Breast epithelium (tissue), 4 donors: ENCODE results near the gene SIAH1. TPM values are rescaled to one million over a fixed set of nuclear protein-coding genes. Genes with fewer than 3 reads are reported as not detected.

Experiments
- DNase-seq, 2 donors: peaks; one replicate each; pipeline ENCODE4 v3.0.0-alpha.2; 2019; ENCODE audit warnings: low spot score in 2 of 2
- H3K27ac ChIP-seq, 2 donors: fragments of 200-600 bp; sonication (generic) in 1 of 2; one replicate each; pipeline ENCODE4 v1.5.1; 2016 to 2019; ENCODE audit warnings: mild to moderate bottlenecking in 1 of 2
- H3K27me3 ChIP-seq, 2 donors: fragments of 200-600 bp; sonication (generic) in 1 of 2; one replicate each; pipeline versions ENCODE4 v1.5.1 to v1.6.0; 2017 to 2019; ENCODE audit warnings: control low read depth in 1 of 2, mild to moderate bottlenecking in 1 of 2
- H3K36me3 ChIP-seq: fragments of 200-600 bp; one replicate; pipeline ENCODE4 v1.5.1; 2019
- H3K4me1 ChIP-seq, 2 donors: fragments of 200-600 bp; sonication (generic); one replicate each; pipeline ENCODE4 v1.5.1; 2016 to 2019; ENCODE audit warnings: control low read depth in 1 of 2
- H3K4me3 ChIP-seq, 3 donors: fragments of 200-600 bp; sonication (generic); 1 replicate in 2 of 3; 2 replicates in 1 of 3; pipeline ENCODE4 v1.5.1; 2016 to 2019; ENCODE audit warnings: mild to moderate bottlenecking in 3 of 3, moderate library complexity in 2 of 3
- H3K9me3 ChIP-seq, 2 donors: fragments of 200-600 bp; sonication (generic) in 1 of 2; one replicate each; pipeline ENCODE4 v1.5.1; 2016 to 2019; ENCODE audit warnings: control low read depth in 1 of 2
- CTCF ChIP-seq, 3 donors: fragments of 450-650 bp; IDR thresholded peaks; one replicate each; pipeline ENCODE4 v1.5.1; 2016 to 2017; ENCODE audit warnings: antibody characterized with exemption in 3 of 3, mild to moderate bottlenecking in 3 of 3, moderate library complexity in 3 of 3
- POLR2A ChIP-seq: fragments of 450-650 bp; IDR thresholded peaks from one replicate; pipeline ENCODE4 v1.6.1; 2016; ENCODE audit warnings: antibody characterized with exemption, mild to moderate bottlenecking, moderate library complexity
- POLR2AphosphoS5 ChIP-seq, 3 donors: sonication (generic); formaldehyde crosslinking; IDR thresholded peaks; one replicate each; pipeline ENCODE4 v1.6.1; 2017; ENCODE audit warnings: antibody characterized with exemption in 3 of 3
- intact Hi-C: fragments of 100-400 bp; cut with DNase I; formaldehyde crosslinking; loops from one replicate; pipeline ENCODE4 v1.15.1; 2023; ENCODE audit warnings: low total_unique reads
- total RNA-seq, 3 donors: library from RNA; depleted of rRNA; stranded (reverse); fragments of >200 nt; gene quantifications; one replicate each; pipeline ENCODE4 v1.1.0, GENCODE V29; 2016

SIAH1 gene
- total RNA-seq, 3 donors from 2014 or later: 36.2 to 45.2 (median 44.2) TPM

GRCh38 chr16:48340054-48340453 lies 45.2 kb downstream of the SIAH1 start:
- intact Hi-C loops: no loop called here
- no peak for DNase-seq
- Histone ChIP-seq H3K4me1 (no peaks in the 10 kb centered on the region), H3K27me3 (no peaks in the 10 kb centered on the region), H3K27ac (no peak overlapping the region), H3K4me3 (no peak overlapping the region), H3K9me3 (no peaks in the 10 kb centered on the region), H3K36me3 (no peaks in the 10 kb centered on the region)
- TF ChIP-seq CTCF (IDR thresholded peaks at IDR 0.05) (no peak), POLR2AphosphoS5 (IDR thresholded peaks at IDR 0.05) (no peak), POLR2A (no peak)

- Histone ChIP-seq H3K4me1 (no peaks in the 10 kb centered on the region), H3K4me3 (no peak overlapping the region), H3K27ac (no peak overlapping the region), H3K9me3 (no peaks in the 10 kb centered on the region), H3K36me3 (no peaks in the 10 kb centered on the region), H3K27me3 (no peaks in the 10 kb centered on the region)
- DNase-seq: no peak
- intact Hi-C loops: no loop called here
- TF ChIP-seq POLR2AphosphoS5 (IDR thresholded peaks at IDR 0.05) (no peak), CTCF (IDR thresholded peaks at IDR 0.05) (no peak), POLR2A (no peak)
These were observed 49.3 kb downstream of the SIAH1 start for GRCh38 chr16:48335961-48336360.

GRCh38 chr16:48334325-48334724 lies 50.9 kb downstream of the SIAH1 start:
- Histone ChIP-seq H3K27ac (no peak overlapping the region), H3K4me1 (no peaks in the 10 kb centered on the region), H3K36me3 (no peaks in the 10 kb centered on the region), H3K9me3 (no peaks in the 10 kb centered on the region), H3K27me3 (no peaks in the 10 kb centered on the region), H3K4me3 (no peak overlapping the region)
- TF ChIP-seq POLR2AphosphoS5 (IDR thresholded peaks at IDR 0.05) (no peak), CTCF (IDR thresholded peaks at IDR 0.05) (no peak), POLR2A (no peak)
- intact Hi-C loops: no loop called here
- DNase-seq: no peak

GRCh38 chr16:48332978-48333377 lies 52.2 kb downstream of the SIAH1 start:
- Histone ChIP-seq H3K9me3 (no peaks in the 10 kb centered on the region), H3K36me3 (no peaks in the 10 kb centered on the region), H3K4me3 (no peak overlapping the region), H3K4me1 (no peaks in the 10 kb centered on the region), H3K27ac (no peak overlapping the region), H3K27me3 (no peaks in the 10 kb centered on the region)
- DNase-seq: no peak
- intact Hi-C loops: no loop called here
- TF ChIP-seq POLR2A (no peak), CTCF (IDR thresholded peaks at IDR 0.05) (no peak), POLR2AphosphoS5 (IDR thresholded peaks at IDR 0.05) (no peak)

GRCh38 chr16:48330841-48331192 lies 54.4 kb downstream of the SIAH1 start:
- intact Hi-C loops: no loop called here
- Histone ChIP-seq H3K4me1 (no peaks in the 10 kb centered on the region), H3K27ac (no peak overlapping the region), H3K27me3 (no peaks in the 10 kb centered on the region), H3K9me3 (no peaks in the 10 kb centered on the region), H3K36me3 (no peaks in the 10 kb centered on the region), H3K4me3 (no peak overlapping the region)
- TF ChIP-seq POLR2A: no peak
- no peak for TF ChIP-seq POLR2AphosphoS5 (IDR thresholded peaks at IDR 0.05)
- TF ChIP-seq CTCF (IDR thresholded peaks at IDR 0.05): no peak
- DNase-seq: no peak
